ENCODE data around the gene CLCA2. TPM values are rescaled to one million over a fixed set of nuclear protein-coding genes. Genes with fewer than 3 reads are reported as not detected.

The CLCA2 gene
- polyA plus RNA-seq, 3 donors, result not detected

GRCh38 chr1:86460998-86461397, 37.0 kb downstream of the CLCA2 start:
- Histone ChIP-seq H2AFZ (ENCODE audit: insufficient read depth, low read depth, low read length, poor library complexity, severe bottlenecking) (peak overlapping the region; percentile 49), H3K4me2 (replicated peaks; ENCODE audit: extremely low read depth, low read length, poor library complexity, severe bottlenecking) (peak overlapping the region; percentile 31), H3K27me3 (ENCODE audit: control insufficient read depth in 2 of 2, insufficient read depth in 2 of 2, low read length in 2 of 2) (no peaks in the 10 kb centered on the region), H3K4me1 (ENCODE audit: control insufficient read depth in 1 of 2, insufficient read depth in 2 of 2, low read length in 2 of 2) (peaks cover 9 to 14% of the 10 kb centered on the region in 2 donors), H3K4me3 (replicated peaks in 1 of 3; ENCODE audit: low read depth in 2 of 3, low read length in 3 of 3) (peak overlapping the region in 2 of 3 experiments; percentile 9 to 13), H3K9ac (ENCODE audit: insufficient read depth, low read length, poor library complexity, severe bottlenecking) (no peak overlapping the region), H4K20me1 (ENCODE audit: insufficient read depth, low read length) (no peaks in the 10 kb centered on the region), H3K9me3 (replicated peaks in 1 of 2; ENCODE audit: control insufficient read depth in 1 of 2, insufficient read depth in 1 of 2, low read length in 2 of 2) (no peaks in the 10 kb centered on the region), H3K36me3 (replicated peaks in 1 of 2; ENCODE audit: control insufficient read depth in 1 of 2, insufficient read depth in 2 of 2, low read length in 2 of 2) (no peaks in the 10 kb centered on the region), H3K79me2 (ENCODE audit: insufficient read depth, low read length) (no peaks in the 10 kb centered on the region), H3K27ac (ENCODE audit: low read depth in 1 of 2, low read length in 2 of 2) (peak overlapping the region in 1 of 2 donors; percentile 17)
- 100% methylated on average over 1 of the region's 1 CpG for WGBS (ENCODE audit: insufficient coverage)
- no peak for DNase-seq
- H3K36me3 Mint-ChIP-seq, result no peaks in the 10 kb centered on the region
- H3K9me3 Mint-ChIP-seq, result no peaks in the 10 kb centered on the region
- H3K4me1 Mint-ChIP-seq, result peaks cover 14% of the 10 kb centered on the region
- intact Hi-C loops (cut with micrococcal nuclease), result no loop called here
- TF ChIP-seq CTCF (IDR thresholded peaks at IDR 0.05), result no peak
- peak overlapping the region in 5 of 7 donors; percentile 28 to 70 (median 63) for H3K27ac Mint-ChIP-seq
- H3K27me3 Mint-ChIP-seq (ENCODE audit: low read depth in 3 of 3), result peaks cover 0 to 2% (median 0%) of the 10 kb centered on the region in 3 donors
- H3K4me3 Mint-ChIP-seq, result peak overlapping the region in 1 of 2 donors; percentile 53

GRCh38 chr1:86461482-86461881, 37.5 kb downstream of the CLCA2 start:
- Histone ChIP-seq H3K4me3 (replicated peaks in 1 of 3; ENCODE audit: low read depth in 2 of 3, low read length in 3 of 3) (no peak overlapping the region), H2AFZ (ENCODE audit: insufficient read depth, low read depth, low read length, poor library complexity, severe bottlenecking) (peak overlapping the region; percentile 49), H3K27ac (ENCODE audit: low read depth in 1 of 2, low read length in 2 of 2) (peak overlapping the region in 1 of 2 donors; percentile 17), H3K9me3 (replicated peaks in 1 of 2; ENCODE audit: control insufficient read depth in 1 of 2, insufficient read depth in 1 of 2, low read length in 2 of 2) (no peaks in the 10 kb centered on the region), H3K4me1 (ENCODE audit: control insufficient read depth in 1 of 2, insufficient read depth in 2 of 2, low read length in 2 of 2) (peaks cover 9 to 14% of the 10 kb centered on the region in 2 donors), H3K9ac (ENCODE audit: insufficient read depth, low read length, poor library complexity, severe bottlenecking) (no peak overlapping the region), H4K20me1 (ENCODE audit: insufficient read depth, low read length) (no peaks in the 10 kb centered on the region), H3K27me3 (ENCODE audit: control insufficient read depth in 2 of 2, insufficient read depth in 2 of 2, low read length in 2 of 2) (no peaks in the 10 kb centered on the region), H3K36me3 (replicated peaks in 1 of 2; ENCODE audit: control insufficient read depth in 1 of 2, insufficient read depth in 2 of 2, low read length in 2 of 2) (no peaks in the 10 kb centered on the region), H3K4me2 (replicated peaks; ENCODE audit: extremely low read depth, low read length, poor library complexity, severe bottlenecking) (peak overlapping the region; percentile 31), H3K79me2 (ENCODE audit: insufficient read depth, low read length) (no peaks in the 10 kb centered on the region)
- Mint-ChIP-seq H3K9me3 (no peaks in the 10 kb centered on the region), H3K4me1 (peaks cover 14% of the 10 kb centered on the region), H3K27ac (peak overlapping the region in 1 of 7 donors; percentile 50), H3K4me3 (no peak overlapping the region), H3K27me3 (ENCODE audit: low read depth in 3 of 3) (peaks cover 0 to 2% (median 0%) of the 10 kb centered on the region in 3 donors), H3K36me3 (no peaks in the 10 kb centered on the region)
- intact Hi-C loops (cut with micrococcal nuclease), result no loop called here
- TF ChIP-seq CTCF (IDR thresholded peaks at IDR 0.05), result no peak
- no peak for DNase-seq
- WGBS (ENCODE audit: insufficient coverage), result no CpG with 5 or more reads among the region's 3 CpGs

Measured in CD14-positive monocyte (primary cell).